HCT116 (cell line): Measurements from ENCODE around the gene RGS6. TPM values are rescaled to one million over a fixed set of nuclear protein-coding genes. Genes with fewer than 3 reads are reported as not detected.

Experiments
- ATAC-seq: fragments of 200-7000 bp; cut with Tn5 transposase; 2 replicates; pipeline ENCODE4 v1.9.1; 2020; ENCODE audit warnings: mild to moderate bottlenecking, moderate library complexity
- BruUV-seq: library from RNA; stranded (reverse); fragments of 400-500 nt; replicated peaks from 2 replicates; lab custom pipeline; 2021; lab: Mats Ljungman, UMichigan
- CTCF ChIA-PET: fragments of 300-600 bp; sonication (Branson Sonifier 250); formaldehyde crosslinking; loops from one replicate; lab custom pipeline; 2021; ENCODE audit warnings: antibody characterized with exemption; lab: Charles Lee
- POLR2A ChIA-PET: fragments of 300-600, 350-600 bp; sonication (Branson Sonifier 250); formaldehyde crosslinking; loops from one replicate; lab custom pipeline; 2021; ENCODE audit warnings: antibody characterized with exemption; lab: Charles Lee
- RAD21 ChIA-PET, 2 experiments: fragments of 300-600 bp; sonication (Branson Sonifier 250); formaldehyde crosslinking; loops; one replicate each; lab custom pipeline; 2023; ENCODE audit warnings: low total read pairs in 2 of 2; ENCODE audit not compliant: uncharacterized antibody in 2 of 2, unreplicated experiment in 2 of 2, low non-redundant PET in 1 of 2; lab: Charles Lee
- DNase-seq: peaks from one replicate; pipeline ENCODE4 v3.0.0-alpha.2; 2010; ENCODE audit warnings: low read depth, low spot score
- H2AFZ ChIP-seq: fragments of 200-600 bp; shearing (Covaris generic), sonication (generic); 2 replicates; pipeline ENCODE4 v1.6.1; 2017; ENCODE audit warnings: low read depth, mixed run types, mixed read lengths, antibody characterized with exemption, low read length; ENCODE audit not compliant: poor library complexity, severe bottlenecking
- H3K27ac ChIP-seq: 2 replicates; pipeline ENCODE4 v1.5.1; 2012; ENCODE audit warnings: low read depth, low read length
- H3K27me3 ChIP-seq: fragments of 200-600 bp; sonication (generic); 2 replicates; pipeline ENCODE4 v1.6.1; 2016; ENCODE audit warnings: mixed run types, low read length, mixed read lengths; ENCODE audit not compliant: insufficient read depth
- H3K36me3 ChIP-seq, 2 experiments: fragments of 200-500 bp in 1 of 2; fragments of 200-600 bp in 1 of 2; sonication (Bioruptor generic) in 1 of 2; sonication (generic) in 1 of 2; 2 replicates each; pipeline versions ENCODE4 v1.5.1 to v1.6.1; 2014 to 2016; ENCODE audit warnings: low read length in 2 of 2, inconsistent platforms in 1 of 2, mixed read lengths in 1 of 2, mixed run types in 1 of 2; ENCODE audit not compliant: insufficient read depth in 2 of 2, control insufficient read depth in 1 of 2
- H3K4me1 ChIP-seq, 2 experiments: fragments of 200-600 bp in 1 of 2; sonication (generic) in 1 of 2; 2 replicates each; pipeline versions ENCODE4 v1.5.1 to v1.6.1; 2012 to 2017; ENCODE audit warnings: low read length in 2 of 2, inconsistent platforms in 1 of 2, mild to moderate bottlenecking in 1 of 2, mixed read lengths in 1 of 2, mixed run types in 1 of 2, moderate library complexity in 1 of 2; ENCODE audit not compliant: insufficient read depth in 2 of 2, control insufficient read depth in 1 of 2
- H3K4me2 ChIP-seq: fragments of 200-600 bp; sonication (generic); 2 replicates; pipeline ENCODE4 v1.6.1; 2017; ENCODE audit warnings: mixed run types, low read length, mixed read lengths
- H3K4me3 ChIP-seq, 2 experiments: fragments of 200-600 bp in 1 of 2; sonication (generic) in 1 of 2; replicated peaks in 1 of 2; 2 replicates each; pipeline ENCODE4 v1.5.1; 2011 to 2016; ENCODE audit warnings: low read length in 2 of 2, control low read depth in 1 of 2, low read depth in 1 of 2, mild to moderate bottlenecking in 1 of 2, mixed read lengths in 1 of 2, mixed run types in 1 of 2
- H3K79me2 ChIP-seq: fragments of 200-600 bp; sonication (generic); 2 replicates; pipeline ENCODE4 v1.6.1; 2017; ENCODE audit warnings: mild to moderate bottlenecking, mixed run types, low read length, moderate library complexity, mixed read lengths; ENCODE audit not compliant: insufficient read depth
- H3K9ac ChIP-seq: fragments of 200-600 bp; sonication (generic); 2 replicates; pipeline ENCODE4 v1.6.1; 2016; ENCODE audit warnings: low read length, mixed read lengths
- H3K9me2 ChIP-seq: fragments of 200-600 bp; sonication (generic), shearing (Covaris generic); 2 replicates; pipeline ENCODE4 v1.6.1; 2017; ENCODE audit warnings: mixed run types, mild to moderate bottlenecking, moderate library complexity; ENCODE audit not compliant: insufficient read depth
- H3K9me3 ChIP-seq, 2 experiments: fragments of 200-500 bp in 1 of 2; fragments of 200-600 bp in 1 of 2; sonication (Bioruptor generic) in 1 of 2; sonication (generic) in 1 of 2; 2 replicates each; pipeline ENCODE4 v1.6.1; 2014 to 2017; ENCODE audit warnings: low read length in 2 of 2, mixed read lengths in 2 of 2, inconsistent platforms in 1 of 2, low read depth in 1 of 2, mild to moderate bottlenecking in 1 of 2, mixed run types in 1 of 2, moderate library complexity in 1 of 2; ENCODE audit not compliant: control insufficient read depth in 1 of 2, insufficient read depth in 1 of 2
- H4K20me1 ChIP-seq: fragments of 200-600 bp; sonication (generic), shearing (Covaris generic); 2 replicates; pipeline ENCODE4 v1.6.1; 2017; ENCODE audit warnings: mixed run types, mild to moderate bottlenecking, moderate library complexity; ENCODE audit not compliant: insufficient read depth
- CTCF ChIP-seq, 3 experiments: fragments of 200-600 bp in 1 of 3; sonication (generic) in 1 of 3; IDR thresholded peaks in 2 of 3; conservative IDR thresholded peaks in 1 of 3; 2 replicates each; pipeline ENCODE4 v1.5.1; 2012 to 2017; ENCODE audit warnings: low read depth in 2 of 3, low read length in 2 of 3, antibody characterized with exemption in 1 of 3, borderline replicate concordance in 1 of 3, control low read depth in 1 of 3, mild to moderate bottlenecking in 1 of 3, mixed read lengths in 1 of 3, mixed run types in 1 of 3, moderate library complexity in 1 of 3; ENCODE audit not compliant: insufficient read depth in 1 of 3
- EZH2phosphoT487 ChIP-seq: fragments of 200-600 bp; IDR thresholded peaks from 2 replicates; pipeline ENCODE4 v1.6.1; 2018; ENCODE audit warnings: antibody characterized with exemption, borderline replicate concordance
- POLR2A ChIP-seq: IDR thresholded peaks from 2 replicates; pipeline ENCODE4 v1.7.0; 2011; ENCODE audit warnings: borderline replicate concordance; ENCODE audit not compliant: insufficient read depth, insufficient read length; ENCODE audit errors: extremely low read depth
- RAD21 ChIP-seq: IDR thresholded peaks from 2 replicates; pipeline ENCODE4 v1.6.1; 2012; ENCODE audit warnings: low read depth, mild to moderate bottlenecking
- REST ChIP-seq: IDR thresholded peaks from 2 replicates; pipeline ENCODE4 v1.6.1; 2012; ENCODE audit warnings: low read depth
- intact Hi-C: fragments of 100-400 bp; cut with micrococcal nuclease; formaldehyde crosslinking; loops from 2 replicates; pipeline ENCODE4 v1.10.0; 2022
- total RNA-seq: library from RNA; stranded (reverse); gene quantifications from one replicate; pipeline ENCODE4 v1.2.1, GENCODE V29; 2021; ENCODE audit not compliant: unreplicated experiment

Gene RGS6
- total RNA-seq, 1 experiment from 2014 or later = 4.7 TPM

- no peak for TF ChIP-seq REST
- no peak for TF ChIP-seq POLR2A
Measured at GRCh38 chr14:72023128-72024042, 91.2 kb downstream of the RGS6 start (continued).

GRCh38 chr14:72024043-72024407, 91.8 kb downstream of the RGS6 start:
- RAD21 ChIA-PET = no interaction called here
- no peaks in the 10 kb centered on the region for H4K20me1 ChIP-seq
- ATAC-seq (peak; percentile 72), DNase-seq (peak; percentile 65)
- H3K36me3 ChIP-seq = no peaks in the 10 kb centered on the region
- intact Hi-C loops = loop anchor here (5.0 kb wide), 1 partner anchor 302 kb away; no protein-coding TSS in a partner anchor
- no peaks in the 10 kb centered on the region for H3K9me2 ChIP-seq
- no TSS peak for BruUV-seq
- CTCF ChIA-PET = interaction anchor here (0.9 to 2.4 kb wide), 7 partner anchors 17 to 398 kb away, joined by 3 to 10 read pairs (median 3); partner anchors contain the start of gene RGS6
- peaks cover 23 to 26% of the 10 kb centered on the region in 2 experiments for H3K4me1 ChIP-seq
- peak overlapping the region; percentile 34; the same call in 1 of the 2 replicates for H3K9ac ChIP-seq
- H3K27me3 ChIP-seq = no peaks in the 10 kb centered on the region
- no peaks in the 10 kb centered on the region for H3K9me3 ChIP-seq
- H2AFZ ChIP-seq = no peak overlapping the region
- H3K4me3 ChIP-seq = peak overlapping the region in 1 of 2 experiments; percentile 53; a peak in 2 of 4 replicates
- TF ChIP-seq RAD21 (peak; percentile 64), CTCF (IDR thresholded peaks at IDR 0.05 in 2 of 3, conservative IDR thresholded peaks at IDR 0.05 in 1 of 3; ENCODE audit: borderline replicate concordance in 1 of 3, insufficient read depth in 1 of 3, low read depth in 2 of 3, low read length in 2 of 3) (peak; percentile 42 to 84 (median 73); a peak in 5 of 6 replicates), EZH2phosphoT487 (no peak)
- H3K79me2 ChIP-seq = no peaks in the 10 kb centered on the region
- H3K27ac ChIP-seq = peak overlapping the region; percentile 69
- POLR2A ChIA-PET = no interaction called here
- peak overlapping the region; percentile 84 for H3K4me2 ChIP-seq
